ENCODE data around the gene MED25. TPM values are rescaled to one million over a fixed set of nuclear protein-coding genes. Genes with fewer than 3 reads are reported as not detected.
A peak's percentile ranks its signal among the peaks of the same experiment; 100 is the strongest.

MED25 gene
- total RNA-seq, 1 donor from 2014 or later: 88.8 TPM

GRCh38 chr19:49850221-49850486 is 32.1 kb downstream of the MED25 start:
- Mint-ChIP-seq H3K4me3 (peak overlapping the region; percentile 92), H3K36me3 (ENCODE audit: low read depth) (peaks cover 3% of the 10 kb centered on the region), H3K4me1 (peaks cover 56% of the 10 kb centered on the region), H3K27me3 (no peaks in the 10 kb centered on the region), H3K9me3 (peaks cover 2% of the 10 kb centered on the region), H3K27ac (peak overlapping the region; percentile 95)
- no peak for ATAC-seq (ENCODE audit: low read depth)
- intact Hi-C loops (cut with micrococcal nuclease): loop anchor here (1.0 kb wide), 5 partner anchors 17 to 84 kb away; partner anchors contain the start of genes FUZ, MED25 and PNKP
- no peak for DNase-seq
- ChIA-PET CTCF (interaction anchor here (1.1 kb wide), 2 partner anchors 32 to 40 kb away, joined by 3 to 4 read pairs; partner anchors contain the start of gene MED25), POLR2A (interaction anchor here (0.7 to 2.9 kb wide), 20 partner anchors 9 to 832 kb away, joined by 3 to 62 read pairs (median 6); partner anchors contain the start of genes AKT1S1, AP2A1, ATF5 and FUZ)
- no peak for TF ChIP-seq CTCF (IDR thresholded peaks at IDR 0.05)

GRCh38 chr19:49850487-49851342 is 32.6 kb downstream of the MED25 start, which contains the start of gene PTOV1:
Gene PTOV1, plus strand, starts transcription at chr19:49851159.
- Mint-ChIP-seq H3K27ac (peak within 1 kb of the TSS; percentile 95), H3K36me3 (ENCODE audit: low read depth) (peaks cover 8% of the 10 kb centered on the region), H3K4me3 (peak within 1 kb of the TSS; percentile 92), H3K4me1 (peaks cover 56% of the 10 kb centered on the region), H3K27me3 (no peaks in the 10 kb centered on the region), H3K9me3 (peaks cover 2% of the 10 kb centered on the region)
- POLR2A ChIA-PET: interaction anchor here (0.6 to 2.9 kb wide), 23 partner anchors 9 to 833 kb away, joined by 3 to 62 read pairs (median 5); partner anchors contain the start of genes AKT1S1, AP2A1, ATF5 and FUZ
- CTCF ChIA-PET: interaction anchor here (1.1 kb wide), 2 partner anchors 32 to 40 kb away, joined by 3 to 4 read pairs; partner anchors contain the start of gene MED25
- DNase-seq (peak; percentile 96), ATAC-seq (ENCODE audit: low read depth) (peak; percentile 84)
- intact Hi-C loops (cut with micrococcal nuclease): loop anchor here (1.0 kb wide), 6 partner anchors 17 to 84 kb away; partner anchors contain the start of genes ATF5, FUZ, MED25 and NUP62
- no peak for TF ChIP-seq CTCF (IDR thresholded peaks at IDR 0.05)

GRCh38 chr19:49851456-49852259 is 33.6 kb downstream of the MED25 start:
- Mint-ChIP-seq H3K27ac (peak overlapping the region; percentile 79), H3K27me3 (no peaks in the 10 kb centered on the region), H3K36me3 (ENCODE audit: low read depth) (peaks cover 16% of the 10 kb centered on the region), H3K4me3 (peak overlapping the region; percentile 83), H3K9me3 (peaks cover 2% of the 10 kb centered on the region), H3K4me1 (peaks cover 53% of the 10 kb centered on the region)
- ATAC-seq (ENCODE audit: low read depth) (peak; percentile 8), DNase-seq (peak; percentile 35)
- ChIA-PET CTCF (no interaction called here), POLR2A (interaction anchor here (0.5 to 2.9 kb wide), 12 partner anchors 8 to 1698 kb away, joined by 3 to 62 read pairs (median 8); partner anchors contain the start of genes AKT1S1, AP2A1, ATF5 and FUZ)
- no peak for TF ChIP-seq CTCF (IDR thresholded peaks at IDR 0.05)
- intact Hi-C loops (cut with micrococcal nuclease): loop anchor here (1.0 kb wide), 1 partner anchor 78 kb away; the partner anchor contains the start of genes ATF5 and NUP62

- H3K27me3 Mint-ChIP-seq: no peaks in the 10 kb centered on the region
- peaks cover 23% of the 10 kb centered on the region for H3K36me3 Mint-ChIP-seq (ENCODE audit: low read depth)
- no peak for TF ChIP-seq CTCF (IDR thresholded peaks at IDR 0.05)
- no peak for DNase-seq
- no peak for ATAC-seq (ENCODE audit: low read depth)
- peak overlapping the region; percentile 83 for H3K4me3 Mint-ChIP-seq
- peaks cover 2% of the 10 kb centered on the region for H3K9me3 Mint-ChIP-seq
- POLR2A ChIA-PET: interaction anchor here (0.8 to 2.9 kb wide), 5 partner anchors 9 to 25 kb away, joined by 4 to 62 read pairs (median 6); partner anchors contain the start of genes AKT1S1, PNKP and TBC1D17
- CTCF ChIA-PET: no interaction called here
- peak overlapping the region; percentile 22 for H3K27ac Mint-ChIP-seq
- H3K4me1 Mint-ChIP-seq: peaks cover 51% of the 10 kb centered on the region
- intact Hi-C loops (cut with micrococcal nuclease): no loop called here
These were observed 34.6 kb downstream of the MED25 start for GRCh38 chr19:49852631-49853126.

Measured in activated B cell treated with CpG ODN at 0.5 μM for 24 hours (primary cell).